AG10803 (cell line): Measurements from ENCODE around the gene STRA8.
A peak's percentile ranks its signal among the peaks of the same experiment; 100 is the strongest.

ENCODE experiments used
- DNase-seq: peaks from one replicate; pipeline ENCODE4 v3.0.0; 2010; ENCODE audit warnings: low read depth
- H3K4me3 ChIP-seq: 2 replicates; pipeline ENCODE4 v1.5.1; 2011; ENCODE audit warnings: mild to moderate bottlenecking, low read length, control low read depth
- CTCF ChIP-seq: conservative IDR thresholded peaks from 2 replicates; pipeline ENCODE4 v1.5.1; 2011; ENCODE audit warnings: mild to moderate bottlenecking, low read length, control low read depth, inconsistent platforms

The STRA8 gene

GRCh38 chr7:135260470-135260869 is 26.8 kb downstream of the STRA8 start:
- no peak for DNase-seq
- H3K4me3 ChIP-seq, result no peak overlapping the region
- TF ChIP-seq CTCF, result no peak

DNA sequence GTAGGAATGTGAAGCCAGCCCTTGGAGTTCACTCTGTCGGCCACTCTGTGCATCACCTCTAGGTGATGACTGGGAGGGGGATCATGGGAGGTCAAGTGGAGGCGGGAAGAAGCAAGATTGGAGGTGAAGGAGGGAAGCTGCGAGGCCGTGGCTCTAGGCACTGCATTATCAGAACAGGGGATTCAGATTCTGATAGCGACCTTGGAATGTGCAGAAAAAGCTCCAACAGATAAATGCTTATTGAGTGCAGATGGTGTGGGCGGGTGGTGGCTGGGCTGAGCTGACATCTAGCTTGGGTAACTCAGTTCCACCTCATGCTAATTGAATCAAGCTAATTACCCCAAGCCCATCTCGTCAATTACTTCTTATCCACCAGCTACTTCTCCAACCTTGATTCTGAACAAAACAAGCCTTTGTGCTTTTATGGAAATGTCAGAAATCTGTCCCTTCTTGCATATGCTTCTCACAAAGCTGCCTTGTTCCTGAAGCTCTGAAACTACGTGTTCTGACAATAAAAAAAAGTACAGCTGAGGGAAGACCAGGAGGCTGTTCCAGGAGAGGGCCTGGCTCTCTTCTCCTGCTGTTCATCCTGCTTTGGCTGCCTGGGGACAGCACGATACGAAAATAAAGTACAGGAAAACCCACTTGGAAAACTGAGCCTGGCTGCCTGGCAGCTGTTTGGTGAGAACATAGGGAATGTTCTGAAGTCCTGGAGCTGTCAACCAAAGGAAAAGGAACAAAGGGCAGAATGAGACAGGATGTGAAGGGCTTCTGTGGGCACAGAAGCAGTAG is 27.5 kb downstream of the STRA8 start:
- H3K4me3 ChIP-seq, result no peak overlapping the region
- TF ChIP-seq CTCF, result no peak
- DNase-seq, result peak; percentile 25

DNA sequence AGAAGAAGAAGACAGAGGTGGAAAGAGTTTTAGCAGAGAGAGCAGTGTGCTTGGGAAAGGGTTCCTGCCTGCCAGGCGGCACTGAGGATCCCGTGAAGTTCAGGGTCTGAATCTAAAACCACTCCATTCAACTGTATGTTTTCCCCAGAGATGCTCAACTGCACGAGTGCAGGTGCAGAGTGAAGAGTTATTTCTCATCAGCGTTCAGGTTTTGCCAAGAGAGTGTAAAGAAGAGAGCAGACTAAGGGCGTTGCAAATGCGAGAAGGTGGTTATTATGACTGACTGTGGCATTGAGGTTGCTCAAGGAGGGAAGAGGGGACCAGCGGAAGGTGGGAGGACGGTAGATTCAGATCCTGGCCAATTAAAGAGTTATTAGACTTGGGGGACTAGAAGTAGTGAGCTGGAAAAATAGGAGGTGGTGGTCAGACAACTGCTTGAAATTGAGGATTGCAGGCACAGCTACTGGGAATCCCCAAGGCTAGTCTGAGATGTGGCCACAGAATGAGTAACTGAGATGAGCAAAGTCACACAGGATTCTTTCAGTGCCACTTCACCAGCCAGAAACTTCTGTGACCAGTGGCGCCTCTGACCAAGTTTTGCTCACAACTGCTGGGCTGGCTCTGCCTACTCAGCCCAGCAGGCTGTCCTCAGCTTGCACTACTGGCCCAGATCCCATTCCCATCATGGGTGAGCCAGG is 29.1 kb downstream of the STRA8 start:
- TF ChIP-seq CTCF, result no peak
- DNase-seq, result no peak
- no peak overlapping the region for H3K4me3 ChIP-seq

- no peak for TF ChIP-seq CTCF
- DNase-seq, result no peak
- no peak overlapping the region for H3K4me3 ChIP-seq
Observed at GRCh38 chr7:135263321-135263970, 29.8 kb downstream of the STRA8 start.

DNA sequence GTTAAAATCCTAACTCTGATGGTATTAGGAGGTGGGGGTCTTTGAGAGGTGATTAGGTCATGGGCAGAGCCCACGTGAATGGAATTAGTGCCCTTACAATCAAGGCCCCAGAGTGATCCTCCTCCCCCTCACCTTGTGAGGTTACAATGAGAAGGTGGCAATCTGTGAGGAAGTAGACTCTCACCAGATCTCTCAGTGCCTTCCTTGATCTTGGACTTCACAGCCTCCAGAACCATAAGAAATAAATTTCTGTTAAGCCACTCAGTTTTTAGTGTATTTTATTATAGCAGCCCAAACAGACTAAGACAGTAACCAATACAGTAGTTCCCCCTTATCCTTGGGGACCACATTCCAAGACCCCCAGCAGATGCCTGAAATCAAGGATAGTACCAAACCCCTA is 32.0 kb downstream of the STRA8 start:
- no peak for DNase-seq
- no peak for TF ChIP-seq CTCF
- no peak overlapping the region for H3K4me3 ChIP-seq

GRCh38 chr7:135269921-135270320 is 36.3 kb downstream of the STRA8 start:
- no peak for DNase-seq
- no peak overlapping the region for H3K4me3 ChIP-seq
- TF ChIP-seq CTCF, result no peak
